Measurements from ENCODE around the gene PGR.

GRCh38 chr11:101127197-101127698 lies 2.4 kb downstream of the PGR start:
- TF ChIP-seq POLR2AphosphoS5 (IDR thresholded peaks at IDR 0.05; ENCODE audit: borderline replicate concordance, low read depth, low read length), result no peak
- TF ChIP-seq EZH2 (IDR thresholded peaks at IDR 0.05), result no peak
- no peak for TF ChIP-seq FOXP2 (optimal IDR thresholded peaks at IDR 0.05; ENCODE audit: control extremely low read depth, extremely low read length, insufficient read depth)
